Karpas-422 (cell line): ENCODE measurements around the gene ABCC10. TPM values are rescaled to one million over a fixed set of nuclear protein-coding genes. Genes with fewer than 3 reads are reported as not detected.
"Not testable (repeated sequence)": the region's sequence is repeated elsewhere in the genome, so short reads cannot be mapped to it uniquely, and the experiment has no call there.

Experiments
- DNase-seq: peaks from one replicate; pipeline ENCODE4 v3.0.0-alpha.2; 2015
- H2AFZ ChIP-seq: fragments of 200-600 bp; sonication (generic); 2 replicates; pipeline ENCODE4 v1.6.1; 2014; ENCODE audit warnings: antibody characterized with exemption, low read length, mixed read lengths
- H3K27ac ChIP-seq: fragments of 200-600 bp; sonication (generic); 2 replicates; pipeline ENCODE4 v1.5.1; 2014; ENCODE audit warnings: mild to moderate bottlenecking, low read length, moderate library complexity
- H3K27me3 ChIP-seq: fragments of 200-600 bp; sonication (generic); 2 replicates; pipeline ENCODE4 v1.6.1; 2014; ENCODE audit warnings: low read length, mixed read lengths
- H3K36me3 ChIP-seq: fragments of 200-600 bp; sonication (generic); 2 replicates; pipeline ENCODE4 v1.6.1; 2014; ENCODE audit warnings: low read length, mixed read lengths; ENCODE audit not compliant: insufficient read depth
- H3K4me1 ChIP-seq: fragments of 200-600 bp; sonication (generic); 2 replicates; pipeline ENCODE4 v1.6.1; 2014; ENCODE audit warnings: mild to moderate bottlenecking, low read length, mixed read lengths
- H3K4me2 ChIP-seq: fragments of 200-600 bp; sonication (generic); 2 replicates; pipeline ENCODE4 v1.6.1; 2014; ENCODE audit warnings: low read length, low read depth, mild to moderate bottlenecking; ENCODE audit not compliant: poor library complexity, severe bottlenecking
- H3K4me3 ChIP-seq: fragments of 200-600 bp; sonication (generic); 2 replicates; pipeline ENCODE4 v1.5.1; 2014; ENCODE audit warnings: mild to moderate bottlenecking, antibody characterized with exemption, low read length, mixed read lengths
- H3K79me2 ChIP-seq: fragments of 200-600 bp; sonication (generic); 2 replicates; pipeline ENCODE4 v1.6.1; 2014; ENCODE audit warnings: mild to moderate bottlenecking, low read length, mixed read lengths
- H3K9ac ChIP-seq: fragments of 200-600 bp; sonication (generic); 2 replicates; pipeline ENCODE4 v1.6.0; 2014; ENCODE audit warnings: low read length
- H3K9me2 ChIP-seq: fragments of 200-600 bp; sonication (generic), shearing (Covaris generic); replicated peaks from 2 replicates; pipeline ENCODE4 v1.6.0; 2014; ENCODE audit warnings: mild to moderate bottlenecking, low read length, moderate library complexity; ENCODE audit not compliant: insufficient read depth
- H3K9me3 ChIP-seq: fragments of 300-700, 200-600 bp; sonication (generic); 2 replicates; pipeline ENCODE4 v1.6.1; 2014; ENCODE audit warnings: low read length, mixed read lengths
- H4K20me1 ChIP-seq: fragments of 200-600 bp; sonication (generic); 2 replicates; pipeline ENCODE4 v1.6.1; 2014; ENCODE audit warnings: mild to moderate bottlenecking, antibody characterized with exemption, low read length, low read depth; ENCODE audit not compliant: insufficient read depth
- total RNA-seq: library from RNA; depleted of rRNA; stranded (reverse); fragments of >200 nt; shearing (Covaris generic); gene quantifications from 2 replicates; pipeline ENCODE4 v1.2.3, GENCODE V29; 2014; ENCODE audit warnings: low replicate concordance

ABCC10 gene
- total RNA-seq, 1 experiment from 2014 or later, result 33.5 TPM

- H3K9ac ChIP-seq, H3K4me1 ChIP-seq, H4K20me1 ChIP-seq, H3K9me3 ChIP-seq, DNase-seq, H3K27ac ChIP-seq, H3K4me2 ChIP-seq, H3K4me3 ChIP-seq, H3K36me3 ChIP-seq, H3K27me3 ChIP-seq, H3K79me2 ChIP-seq, H3K9me2 ChIP-seq, H2AFZ ChIP-seq: not testable (repeated sequence)
Observed at GRCh38 chr6:43415275-43415674, 12.1 kb upstream of the ABCC10 start.

DNA sequence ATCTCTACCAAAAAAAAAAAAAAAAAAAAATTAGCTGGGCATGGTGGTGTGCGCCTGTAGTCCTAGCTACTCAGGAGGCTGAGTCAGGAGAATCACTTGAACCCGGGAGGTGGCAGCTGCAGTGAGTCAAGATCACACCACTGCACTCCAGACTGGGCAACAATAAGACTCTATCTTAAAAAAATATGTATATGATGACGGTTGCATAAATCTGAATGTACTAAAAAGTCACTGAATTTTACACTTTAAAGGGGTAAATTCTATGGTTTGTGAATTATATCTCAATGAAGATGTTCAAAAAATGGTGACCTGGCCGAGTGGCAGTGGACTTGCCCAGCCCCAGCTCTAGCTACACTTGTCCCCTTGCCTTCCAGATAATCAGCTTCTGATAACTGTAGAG is 10.4 kb upstream of the ABCC10 start:
- Histone ChIP-seq H3K4me3 (no peak overlapping the region), H3K4me1 (no peaks in the 10 kb centered on the region), H3K9ac (no peak overlapping the region), H2AFZ (no peak overlapping the region), H3K4me2 (no peak overlapping the region), H3K27me3 (no peaks in the 10 kb centered on the region), H3K27ac (no peak overlapping the region), H3K9me2 (no peaks in the 10 kb centered on the region), H3K36me3 (no peaks in the 10 kb centered on the region), H4K20me1 (no peaks in the 10 kb centered on the region), H3K79me2 (no peaks in the 10 kb centered on the region), H3K9me3 (no peaks in the 10 kb centered on the region)
- no peak for DNase-seq

DNA sequence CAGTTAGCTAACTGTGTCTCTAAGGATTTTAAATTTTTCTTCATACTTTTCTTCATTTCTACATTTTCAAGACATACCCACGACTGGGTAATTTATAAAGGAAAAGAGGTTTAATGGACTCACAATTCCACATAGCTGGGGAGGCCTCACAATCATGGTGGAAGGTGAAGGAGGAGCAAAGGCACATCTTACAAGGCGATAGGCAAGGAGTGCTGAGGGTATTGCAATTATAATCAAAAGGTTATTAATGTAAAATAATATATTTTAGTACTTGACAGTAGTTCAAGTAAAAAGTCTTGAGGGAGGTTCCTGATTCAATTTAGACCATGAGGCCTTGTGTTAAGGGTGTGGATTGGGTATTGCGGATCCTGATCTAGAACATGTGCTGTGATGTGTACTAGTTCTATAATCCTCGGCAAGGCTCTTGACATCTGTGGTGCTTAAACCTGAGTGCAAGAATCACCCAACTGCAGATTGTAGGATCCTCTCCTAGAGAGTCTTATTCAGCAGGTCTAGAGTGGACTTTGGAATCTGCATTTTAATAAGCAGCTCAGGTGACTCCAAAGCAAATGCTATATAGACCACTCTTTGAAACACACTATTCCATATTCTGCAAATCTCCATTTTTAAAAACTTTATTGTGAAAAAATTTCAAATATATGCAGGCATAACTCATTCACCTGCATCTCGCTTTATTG is 7.2 kb upstream of the ABCC10 start:
- no peaks in the 10 kb centered on the region for H3K4me1 ChIP-seq
- no peaks in the 10 kb centered on the region for H3K79me2 ChIP-seq
- H3K4me2 ChIP-seq, result no peak overlapping the region
- H3K9ac ChIP-seq, result no peak overlapping the region
- no peak overlapping the region for H2AFZ ChIP-seq
- no peaks in the 10 kb centered on the region for H3K9me3 ChIP-seq
- no peaks in the 10 kb centered on the region for H3K36me3 ChIP-seq
- H3K4me3 ChIP-seq, result no peak overlapping the region
- H4K20me1 ChIP-seq, result no peaks in the 10 kb centered on the region
- no peak for DNase-seq
- no peaks in the 10 kb centered on the region for H3K27me3 ChIP-seq
- H3K9me2 ChIP-seq, result no peaks in the 10 kb centered on the region
- no peak overlapping the region for H3K27ac ChIP-seq

- no peak overlapping the region for H3K27ac ChIP-seq
- H3K27me3 ChIP-seq, result no peaks in the 10 kb centered on the region
- no peaks in the 10 kb centered on the region for H3K9me2 ChIP-seq
- no peak overlapping the region for H3K9ac ChIP-seq
- no peak overlapping the region for H3K4me3 ChIP-seq
- H3K4me1 ChIP-seq, result peaks cover 4% of the 10 kb centered on the region
- no peak for DNase-seq
- H2AFZ ChIP-seq, result no peak overlapping the region
- H3K36me3 ChIP-seq, result no peaks in the 10 kb centered on the region
- no peaks in the 10 kb centered on the region for H3K9me3 ChIP-seq
- H3K79me2 ChIP-seq, result no peaks in the 10 kb centered on the region
- H3K4me2 ChIP-seq, result no peak overlapping the region
- H4K20me1 ChIP-seq, result no peaks in the 10 kb centered on the region
Observed at GRCh38 chr6:43421831-43422230, 5.5 kb upstream of the ABCC10 start.

GRCh38 chr6:43425083-43425482 is 2.3 kb upstream of the ABCC10 start:
- H3K36me3 ChIP-seq, H3K27me3 ChIP-seq, H3K9ac ChIP-seq, H3K9me3 ChIP-seq, DNase-seq, H3K4me3 ChIP-seq, H3K9me2 ChIP-seq, H3K27ac ChIP-seq, H2AFZ ChIP-seq, H3K4me2 ChIP-seq, H4K20me1 ChIP-seq: not testable (repeated sequence)
- peaks cover 19% of the 10 kb centered on the region for H3K4me1 ChIP-seq
- H3K79me2 ChIP-seq, result peaks cover 22% of the 10 kb centered on the region

- Histone ChIP-seq H3K9me3 (no peaks in the 10 kb centered on the region), H2AFZ (peak overlapping the region; percentile 59), H3K79me2 (peaks cover 28% of the 10 kb centered on the region), H3K4me1 (peaks cover 19% of the 10 kb centered on the region), H3K27ac (peak overlapping the region; percentile 81), H3K27me3 (no peaks in the 10 kb centered on the region), H3K4me2 (peak overlapping the region; percentile 90), H3K4me3 (peak overlapping the region; percentile 91), H3K36me3 (peaks cover 5% of the 10 kb centered on the region; the same call in 1 of the 2 replicates), H3K9ac (peak overlapping the region; percentile 90), H4K20me1 (no peaks in the 10 kb centered on the region), H3K9me2 (no peaks in the 10 kb centered on the region)
- no peak for DNase-seq
Observed at GRCh38 chr6:43426928-43427405, 374 bp upstream of the ABCC10 start.

GRCh38 chr6:43428112-43428570 is 800 bp downstream of the ABCC10 start:
- Histone ChIP-seq H3K4me1 (peaks cover 19% of the 10 kb centered on the region), H3K36me3 (peaks cover 5% of the 10 kb centered on the region; the same call in 1 of the 2 replicates), H3K9me2 (no peaks in the 10 kb centered on the region), H2AFZ (peak overlapping the region; percentile 59; the same call in 1 of the 2 replicates), H3K4me3 (peak overlapping the region; percentile 91), H3K27ac (peak overlapping the region; percentile 81), H4K20me1 (no peaks in the 10 kb centered on the region), H3K9ac (peak overlapping the region; percentile 90), H3K9me3 (no peaks in the 10 kb centered on the region), H3K79me2 (peaks cover 28% of the 10 kb centered on the region), H3K4me2 (peak overlapping the region; percentile 90), H3K27me3 (no peaks in the 10 kb centered on the region)
- no peak for DNase-seq

DNA sequence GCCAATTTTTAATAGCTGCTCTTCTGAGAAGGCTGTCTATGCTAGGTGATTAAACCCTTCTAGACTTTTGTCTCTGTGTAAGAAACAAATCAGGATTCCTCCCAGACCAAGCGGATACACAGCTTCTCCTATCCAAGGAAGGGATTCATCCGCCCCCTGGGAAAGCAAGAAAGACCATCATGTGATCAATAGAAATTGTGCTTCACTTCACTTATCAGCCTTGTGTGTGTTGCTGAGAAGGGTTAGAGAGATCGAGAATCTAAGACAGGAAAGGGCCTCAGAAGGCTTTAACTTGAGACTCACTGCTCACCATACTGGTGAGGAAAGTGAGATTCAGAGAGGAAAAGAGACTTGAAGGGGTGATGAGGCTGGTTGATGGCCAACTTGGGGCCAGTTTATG is 1.5 kb downstream of the ABCC10 start:
- no peak overlapping the region for H2AFZ ChIP-seq
- no peaks in the 10 kb centered on the region for H3K9me2 ChIP-seq
- peak overlapping the region; percentile 90 for H3K9ac ChIP-seq
- no peaks in the 10 kb centered on the region for H4K20me1 ChIP-seq
- peaks cover 19% of the 10 kb centered on the region for H3K4me1 ChIP-seq
- H3K4me3 ChIP-seq, result peak overlapping the region; percentile 91
- peaks cover 28% of the 10 kb centered on the region for H3K79me2 ChIP-seq
- H3K27me3 ChIP-seq, result no peaks in the 10 kb centered on the region
- peaks cover 5% of the 10 kb centered on the region; the same call in 1 of the 2 replicates for H3K36me3 ChIP-seq
- H3K4me2 ChIP-seq, result peak overlapping the region; percentile 90
- H3K9me3 ChIP-seq, result no peaks in the 10 kb centered on the region
- peak overlapping the region; percentile 81 for H3K27ac ChIP-seq
- no peak for DNase-seq
